MM.1S (cell line): Measurements from ENCODE around the gene TEX19.
"Not testable (repeated sequence)": the region's sequence is repeated elsewhere in the genome, so short reads cannot be mapped to it uniquely, and the experiment has no call there.

Source experiments
- DNase-seq: peaks from one replicate; pipeline ENCODE4 v3.0.0-alpha.2; 2015
- H2AFZ ChIP-seq: fragments of 300-600 bp; sonication (generic); 2 replicates; pipeline ENCODE4 v1.6.0; 2016; ENCODE audit warnings: antibody characterized with exemption, low read length
- H3F3A ChIP-seq: fragments of 300-600 bp; sonication (generic); 2 replicates; pipeline ENCODE4 v1.6.1; 2016; ENCODE audit warnings: mild to moderate bottlenecking, antibody characterized with exemption, low read length, moderate library complexity, mixed read lengths; ENCODE audit not compliant: insufficient read depth
- H3K27ac ChIP-seq: fragments of 300-600 bp; sonication (generic); 2 replicates; pipeline ENCODE4 v1.5.1; 2016; ENCODE audit warnings: mild to moderate bottlenecking, low read length
- H3K27me3 ChIP-seq: fragments of 300-600 bp; sonication (generic); replicated peaks from 2 replicates; pipeline ENCODE4 v1.6.0; 2016; ENCODE audit warnings: low read length; ENCODE audit not compliant: insufficient read depth
- H3K36me3 ChIP-seq: fragments of 300-600 bp; sonication (generic); replicated peaks from 2 replicates; pipeline ENCODE4 v1.6.1; 2016; ENCODE audit warnings: mild to moderate bottlenecking, low read length, mixed read lengths; ENCODE audit not compliant: insufficient read depth
- H3K4me1 ChIP-seq: fragments of 300-600 bp; sonication (generic); 2 replicates; pipeline ENCODE4 v1.6.1; 2016; ENCODE audit warnings: low read length, mixed read lengths
- H3K4me2 ChIP-seq: fragments of 300-600 bp; sonication (generic); 2 replicates; pipeline ENCODE4 v1.6.0; 2016; ENCODE audit warnings: low read depth, low read length
- H3K4me3 ChIP-seq: fragments of 300-600 bp; sonication (generic); 2 replicates; pipeline ENCODE4 v1.5.1; 2016; ENCODE audit warnings: low read length, mixed read lengths
- H3K79me2 ChIP-seq: fragments of 300-600 bp; sonication (generic); 2 replicates; pipeline ENCODE4 v1.6.1; 2016; ENCODE audit warnings: mixed run types, low read length, mixed read lengths
- H3K9ac ChIP-seq: fragments of 300-600 bp; sonication (generic); 2 replicates; pipeline ENCODE4 v1.6.1; 2016; ENCODE audit warnings: low read length, mixed read lengths
- H3K9me2 ChIP-seq: fragments of 300-600 bp; sonication (generic); replicated peaks from 2 replicates; pipeline ENCODE4 v1.6.1; 2016; ENCODE audit warnings: mild to moderate bottlenecking, low read length, mixed read lengths; ENCODE audit not compliant: insufficient read depth
- H3K9me3 ChIP-seq: fragments of 300-600 bp; sonication (generic); replicated peaks from 2 replicates; pipeline ENCODE4 v1.6.1; 2016; ENCODE audit warnings: mild to moderate bottlenecking, low read length, mixed read lengths; ENCODE audit not compliant: insufficient read depth
- H4K20me1 ChIP-seq: fragments of 300-600 bp; sonication (generic); 2 replicates; pipeline ENCODE4 v1.6.1; 2016; ENCODE audit warnings: mild to moderate bottlenecking, low read length, moderate library complexity, mixed read lengths; ENCODE audit not compliant: insufficient read depth
- EZH2 ChIP-seq: fragments of 300-600 bp; sonication (generic); optimal IDR thresholded peaks from 2 replicates; pipeline ENCODE3; 2017; ENCODE audit warnings: low read depth, mild to moderate bottlenecking, antibody characterized with exemption, low read length, mixed read lengths
- EZH2phosphoT487 ChIP-seq: fragments of 300-600 bp; sonication (generic); IDR thresholded peaks from 2 replicates; pipeline ENCODE4 v1.6.1; 2018; ENCODE audit warnings: antibody characterized with exemption, low read length
- TF ChIP-seq, protein P1 (sequence below): fragments of 300-600 bp; sonication (generic); IDR thresholded peaks from 2 replicates; pipeline ENCODE4 v1.5.1; 2016; ENCODE audit warnings: antibody characterized with exemption, low read length, mixed read lengths

TEX19 gene

GRCh38 chr17:82371333-82372248 is 12.5 kb downstream of the TEX19 start, which contains the start of gene UTS2R:
TSS of gene UTS2R (plus strand) at chr17:82371765. CDS start at chr17:82374325, 2,560 bp downstream.
- TF ChIP-seq EZH2phosphoT487, result no peak
- TF ChIP-seq EZH2, result no peak
- TF ChIP-seq, protein P1, sequence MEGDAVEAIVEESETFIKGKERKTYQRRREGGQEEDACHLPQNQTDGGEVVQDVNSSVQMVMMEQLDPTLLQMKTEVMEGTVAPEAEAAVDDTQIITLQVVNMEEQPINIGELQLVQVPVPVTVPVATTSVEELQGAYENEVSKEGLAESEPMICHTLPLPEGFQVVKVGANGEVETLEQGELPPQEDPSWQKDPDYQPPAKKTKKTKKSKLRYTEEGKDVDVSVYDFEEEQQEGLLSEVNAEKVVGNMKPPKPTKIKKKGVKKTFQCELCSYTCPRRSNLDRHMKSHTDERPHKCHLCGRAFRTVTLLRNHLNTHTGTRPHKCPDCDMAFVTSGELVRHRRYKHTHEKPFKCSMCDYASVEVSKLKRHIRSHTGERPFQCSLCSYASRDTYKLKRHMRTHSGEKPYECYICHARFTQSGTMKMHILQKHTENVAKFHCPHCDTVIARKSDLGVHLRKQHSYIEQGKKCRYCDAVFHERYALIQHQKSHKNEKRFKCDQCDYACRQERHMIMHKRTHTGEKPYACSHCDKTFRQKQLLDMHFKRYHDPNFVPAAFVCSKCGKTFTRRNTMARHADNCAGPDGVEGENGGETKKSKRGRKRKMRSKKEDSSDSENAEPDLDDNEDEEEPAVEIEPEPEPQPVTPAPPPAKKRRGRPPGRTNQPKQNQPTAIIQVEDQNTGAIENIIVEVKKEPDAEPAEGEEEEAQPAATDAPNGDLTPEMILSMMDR, result no peak
- H3F3A ChIP-seq, result peaks cover 11% of the 10 kb centered on the region; the same call in 1 of the 2 replicates
- no peaks in the 10 kb centered on the region for H3K36me3 ChIP-seq
- DNase-seq, result no peak
- peak within 1 kb of the TSS; percentile 46; the same call in 1 of the 2 replicates for H3K4me3 ChIP-seq
- no peaks in the 10 kb centered on the region for H4K20me1 ChIP-seq
- peak within 1 kb of the TSS; percentile 81 for H3K27ac ChIP-seq
- H2AFZ ChIP-seq, result peak within 1 kb of the TSS; percentile 70
- H3K4me1 ChIP-seq, result peaks cover 16% of the 10 kb centered on the region
- H3K79me2 ChIP-seq, result no peaks in the 10 kb centered on the region
- no peaks in the 10 kb centered on the region for H3K9me3 ChIP-seq
- H3K4me2 ChIP-seq, result peak within 1 kb of the TSS; percentile 92
- H3K27me3 ChIP-seq, result no peaks in the 10 kb centered on the region
- H3K9me2 ChIP-seq, result no peaks in the 10 kb centered on the region
- H3K9ac ChIP-seq, result peak within 1 kb of the TSS; percentile 40

GRCh38 chr17:82372249-82373071 is 13.4 kb downstream of the TEX19 start:
- H3F3A ChIP-seq, result peaks cover 11% of the 10 kb centered on the region; the same call in 1 of the 2 replicates
- no peak overlapping the region for H3K4me2 ChIP-seq
- no peak overlapping the region for H3K4me3 ChIP-seq
- no peaks in the 10 kb centered on the region for H3K27me3 ChIP-seq
- no peak overlapping the region for H3K9ac ChIP-seq
- no peaks in the 10 kb centered on the region for H3K9me2 ChIP-seq
- H3K36me3 ChIP-seq, result no peaks in the 10 kb centered on the region
- TF ChIP-seq EZH2, result no peak
- TF ChIP-seq EZH2phosphoT487, result no peak
- TF ChIP-seq, protein P1, result no peak
- no peaks in the 10 kb centered on the region for H3K79me2 ChIP-seq
- no peaks in the 10 kb centered on the region for H3K9me3 ChIP-seq
- peaks cover 16% of the 10 kb centered on the region for H3K4me1 ChIP-seq
- H4K20me1 ChIP-seq, result no peaks in the 10 kb centered on the region
- DNase-seq, result no peak
- H2AFZ ChIP-seq, result no peak overlapping the region
- H3K27ac ChIP-seq, result no peak overlapping the region

GRCh38 chr17:82373072-82373452 is 14.0 kb downstream of the TEX19 start:
- H3K27ac ChIP-seq, H3K9me2 ChIP-seq, H3K9ac ChIP-seq, H3K79me2 ChIP-seq, H4K20me1 ChIP-seq, H3K36me3 ChIP-seq, H3K4me3 ChIP-seq, H3K27me3 ChIP-seq, H3K4me2 ChIP-seq, DNase-seq, H2AFZ ChIP-seq, H3K9me3 ChIP-seq: not testable (repeated sequence)
- peaks cover 16% of the 10 kb centered on the region for H3K4me1 ChIP-seq
- peaks cover 11% of the 10 kb centered on the region; the same call in 1 of the 2 replicates for H3F3A ChIP-seq
